GM12875 (cell line): ENCODE measurements around the gene ERCC5.

ENCODE experiments used
- H3K4me3 ChIP-seq: one replicate; pipeline ENCODE4 v1.5.1; 2011; ENCODE audit warnings: low read depth, low read length, control low read depth
- CTCF ChIP-seq: IDR thresholded peaks from 2 replicates; pipeline ENCODE4 v1.5.1; 2011; ENCODE audit warnings: low read depth, mild to moderate bottlenecking, control low read depth, inconsistent platforms, low read length, moderate library complexity, borderline replicate concordance; ENCODE audit not compliant: insufficient read depth

The ERCC5 gene

GRCh38 chr13:102872531-102872930 lies 26.7 kb downstream of the ERCC5 start:
- no peak for TF ChIP-seq CTCF
- no peak overlapping the region for H3K4me3 ChIP-seq

GRCh38 chr13:102873653-102874052 lies 27.8 kb downstream of the ERCC5 start:
- H3K4me3 ChIP-seq: no peak overlapping the region
- TF ChIP-seq CTCF: no peak

GRCh38 chr13:102875256-102875655 lies 29.4 kb downstream of the ERCC5 start:
- TF ChIP-seq CTCF: no peak
- H3K4me3 ChIP-seq: no peak overlapping the region

GRCh38 chr13:102877303-102877702 lies 31.5 kb downstream of the ERCC5 start:
- no peak for TF ChIP-seq CTCF
- H3K4me3 ChIP-seq: no peak overlapping the region

- TF ChIP-seq CTCF: no peak
- H3K4me3 ChIP-seq: no peak overlapping the region
Observed at GRCh38 chr13:102878481-102878880, 32.6 kb downstream of the ERCC5 start.

- no peak overlapping the region for H3K4me3 ChIP-seq
- no peak for TF ChIP-seq CTCF
Observed at GRCh38 chr13:102879793-102880499, 34.1 kb downstream of the ERCC5 start.
